GM12878 (cell line): Measurements from ENCODE around the gene MAP4K2. TPM values are rescaled to one million over a fixed set of nuclear protein-coding genes. Genes with fewer than 3 reads are reported as not detected.

Experiments used
- ATAC-seq: fragments of 200-7000 bp; cut with Tn5 transposase; 3 replicates; pipeline ENCODE4 v1.9.1; 2020; ENCODE audit warnings: mild to moderate bottlenecking, moderate library complexity
- BruUV-seq: library from RNA; stranded (reverse); fragments of 400-500 nt; replicated peaks from 2 replicates; lab custom pipeline; 2021; lab: Mats Ljungman, UMichigan
- CTCF ChIA-PET: fragments of 300-600 bp; sonication (Branson Sonifier 250); formaldehyde crosslinking; extraction: SDS; loops from one replicate; lab custom pipeline; 2021; ENCODE audit warnings: inconsistent platforms; lab: Yijun Ruan, JAX
- POLR2A ChIA-PET: fragments of 350-600 bp; formaldehyde crosslinking; extraction: SDS; loops from one replicate; lab custom pipeline; 2021; ENCODE audit warnings: inconsistent platforms; lab: Charles Lee
- RAD21 ChIA-PET: fragments of 300-600 bp; sonication (Branson Sonifier 250); formaldehyde crosslinking; loops from one replicate; lab custom pipeline; 2023; ENCODE audit warnings: antibody characterized with exemption; ENCODE audit not compliant: unreplicated experiment; lab: Charles Lee
- SMC1A ChIA-PET: fragments of 300-600 bp; sonication (Branson Sonifier 250); formaldehyde crosslinking; loops from one replicate; lab custom pipeline; 2023; ENCODE audit not compliant: unreplicated experiment, uncharacterized antibody; lab: Charles Lee
- DNase-seq: peaks from one replicate; pipeline ENCODE4 v3.0.0-alpha.2; 2011; ENCODE audit warnings: low read depth, low spot score
- FAIRE-seq: peaks from 3 replicates; lab custom pipeline; 2011; peaks lifted over from hg19 to GRCh38; lab: Jason Lieb, UNC
- H2AFZ ChIP-seq: 2 replicates; pipeline ENCODE4 v1.6.0; 2011; ENCODE audit warnings: low read depth, low read length, control low read depth; ENCODE audit not compliant: control insufficient read depth
- H3K27ac ChIP-seq: 2 replicates; pipeline ENCODE4 v1.5.1; 2011; ENCODE audit warnings: control low read depth; ENCODE audit not compliant: control insufficient read depth, insufficient read depth
- H3K27me3 ChIP-seq, 2 experiments: replicated peaks in 1 of 2; 2 replicates each; pipeline versions ENCODE4 v1.6.0 to v1.6.1; 2011; ENCODE audit warnings: low read length in 1 of 2; ENCODE audit not compliant: control insufficient read depth in 2 of 2, insufficient read depth in 2 of 2
- H3K36me3 ChIP-seq, 2 experiments: 2 replicates each; pipeline ENCODE4 v1.5.1; 2011; ENCODE audit warnings: low read length in 1 of 2; ENCODE audit not compliant: control insufficient read depth in 2 of 2, insufficient read depth in 2 of 2
- H3K4me1 ChIP-seq: 2 replicates; pipeline ENCODE4 v1.6.1; 2011; ENCODE audit warnings: mild to moderate bottlenecking, low read length, moderate library complexity, mixed read lengths; ENCODE audit not compliant: control insufficient read depth, insufficient read depth
- H3K4me2 ChIP-seq: 2 replicates; pipeline ENCODE4 v1.6.0; 2011; ENCODE audit warnings: control low read depth; ENCODE audit not compliant: control insufficient read depth, insufficient read depth
- H3K4me3 ChIP-seq: fragments of 200-600 bp; sonication (generic); 2 replicates; pipeline ENCODE4 v1.5.1; 2016
- H3K79me2 ChIP-seq: 2 replicates; pipeline ENCODE4 v1.6.0; 2011; ENCODE audit warnings: low read length; ENCODE audit not compliant: control insufficient read depth, insufficient read depth
- H3K9ac ChIP-seq: 2 replicates; pipeline ENCODE4 v1.8.0; 2011; ENCODE audit warnings: low read length, control low read depth, mixed read lengths; ENCODE audit not compliant: control insufficient read depth, insufficient read depth
- H3K9me3 ChIP-seq: replicated peaks from 3 replicates; pipeline ENCODE4 v1.5.1; 2011; ENCODE audit warnings: mild to moderate bottlenecking, low read length; ENCODE audit not compliant: control insufficient read depth, insufficient read depth
- H4K20me1 ChIP-seq: 2 replicates; pipeline ENCODE4 v1.6.0; 2011; ENCODE audit not compliant: control insufficient read depth, insufficient read depth
- BHLHE40 ChIP-seq, 2 experiments: fragments of 450-650 bp in 1 of 2; IDR thresholded peaks; 2 replicates each; pipeline ENCODE4 v1.6.1; 2011 to 2017; ENCODE audit warnings: low read depth in 2 of 2, borderline replicate concordance in 1 of 2, improper control_type of control experiment in 1 of 2, low read length in 1 of 2, mild to moderate bottlenecking in 1 of 2
- CUX1 ChIP-seq: IDR thresholded peaks from 2 replicates; pipeline ENCODE4 v1.6.1; 2012; ENCODE audit warnings: improper control_type of control experiment, low read depth, low read length; ENCODE audit not compliant: insufficient replicate concordance
- KDM1A ChIP-seq: fragments of 200-600 bp; sonication (generic); IDR thresholded peaks from 2 replicates; pipeline ENCODE4 v1.6.1; 2016; ENCODE audit warnings: borderline replicate concordance
- KLF5 ChIP-seq: fragments of 450-650 bp; IDR thresholded peaks from 2 replicates; pipeline ENCODE4 v1.6.1; 2014; ENCODE audit warnings: mild to moderate bottlenecking; ENCODE audit not compliant: partially characterized antibody
- MEF2B ChIP-seq: fragments of 450-650 bp; IDR thresholded peaks from 2 replicates; pipeline ENCODE4 v1.6.1; 2018; ENCODE audit warnings: mild to moderate bottlenecking, moderate library complexity; ENCODE audit not compliant: partially characterized antibody, poor library complexity, severe bottlenecking
- SP1 ChIP-seq: IDR thresholded peaks from one replicate; pipeline ENCODE4 v1.6.1; 2011; ENCODE audit warnings: low read depth, low read length
- TAF1 ChIP-seq: IDR thresholded peaks from 2 replicates; pipeline ENCODE4 v1.6.1; 2011; ENCODE audit warnings: mild to moderate bottlenecking, low read depth, low read length, borderline replicate concordance
- ZBTB11 ChIP-seq: fragments of 450-650 bp; formaldehyde crosslinking; IDR thresholded peaks from 2 replicates; pipeline ENCODE4 v1.5.0; 2022; ENCODE audit warnings: mild to moderate bottlenecking, missing genetic modification characterization
- ZNF217 ChIP-seq: fragments of 450-650 bp; IDR thresholded peaks from 2 replicates; pipeline ENCODE4 v1.6.1; 2017; ENCODE audit warnings: antibody characterized with exemption, mild to moderate bottlenecking
- WGBS: methylation state at CpG from one replicate; pipeline ENCODE4 v1.1.6; 2016; ENCODE audit warnings: low lambda C conversion rate; ENCODE audit not compliant: insufficient replicate concordance, insufficient coverage; ENCODE audit errors: missing lambda C conversion rate; 5-methylcytosine and 5-hydroxymethylcytosine counted together
- in situ Hi-C: fragments of 300-500 bp; cut with MboI; formaldehyde crosslinking; loops from 9 replicates; pipeline ENCODE4 v1.14.3; 2018; ENCODE audit warnings: mixed read lengths
- intact Hi-C: fragments of 100-400 bp; cut with micrococcal nuclease; formaldehyde crosslinking; loops from one replicate; pipeline ENCODE4 v1.14.2; 2022; ENCODE audit not compliant: unreplicated experiment
- polyA plus RNA-seq, 11 experiments: library from polyadenylated mRNA; depleted of rRNA in 4 of 11; unstranded in 6 of 11; stranded (reverse) in 5 of 11; fragments of >200 nt; fragmentation: Nextera tagmentation in 4 of 11; fragmentation: Illumina TruSeq in 1 of 11; extraction: Ambion mirVana in 4 of 11; extraction: Trizol in 1 of 11; gene quantifications; 1 replicate in 1 of 11; 2 replicates in 10 of 11; pipeline versions ENCODE4 v1.2.1 to v1.2.3, GENCODE V29; 2011 to 2016; ENCODE audit warnings: inconsistent platforms in 2 of 11, missing spikeins in 2 of 11, low read depth in 1 of 11
- total RNA-seq, 4 experiments: library from RNA; depleted of rRNA in 3 of 4; stranded (reverse); fragments of >200 nt in 3 of 4; fragmentation: Illumina TruSeq in 1 of 4; extraction: Trizol in 1 of 4; gene quantifications; 2 replicates each; pipeline versions ENCODE4 v1.2.1 to v1.2.3, GENCODE V29; 2013 to 2021
- TF ChIP-seq, protein P1 (sequence below), 3 experiments: IDR thresholded peaks in 2 of 3; conservative IDR thresholded peaks in 1 of 3; 2 replicates each; pipeline ENCODE4 v1.5.1; 2011; ENCODE audit warnings: low read depth in 3 of 3, low read length in 3 of 3, mild to moderate bottlenecking in 3 of 3, control low read depth in 2 of 3, moderate library complexity in 2 of 3, inconsistent platforms in 1 of 3, mixed read lengths in 1 of 3; ENCODE audit not compliant: control insufficient read depth in 2 of 3, insufficient read depth in 1 of 3; ENCODE audit errors: extremely low read depth in 1 of 3

The MAP4K2 gene
- total and polyA plus RNA-seq, 10 of the 15 experiments (the other 5 are each of a cell fraction or from before 2014, with no cell fraction given), result 0.98 to 78.1 (median 48.9) TPM

- BruUV-seq, result no TSS peak
- H4K20me1 ChIP-seq, result no peaks in the 10 kb centered on the region
- ChIA-PET CTCF (interaction anchor here (0.8 to 1.3 kb wide), 2 partner anchors 9 to 25 kb away, joined by 3 to 6 read pairs; no protein-coding TSS in a partner anchor), RAD21 (interaction anchor here (1.2 kb wide), 1 partner anchor 55 kb away, joined by 3 read pairs; no protein-coding TSS in a partner anchor), POLR2A (no interaction called here), SMC1A (interaction anchor here (1.7 kb wide), 1 partner anchor 17 kb away, joined by 5 read pairs; no protein-coding TSS in a partner anchor)
- no peak overlapping the region for H2AFZ ChIP-seq
- no peak overlapping the region for H3K27ac ChIP-seq
- in situ Hi-C loops, result no loop called here
- FAIRE-seq (no peak), ATAC-seq (no peak), DNase-seq (no peak)
- H3K4me1 ChIP-seq, result peaks cover 9% of the 10 kb centered on the region
- no peaks in the 10 kb centered on the region for H3K9me3 ChIP-seq
- no peak overlapping the region for H3K9ac ChIP-seq
- no peaks in the 10 kb centered on the region for H3K27me3 ChIP-seq
- intact Hi-C loops, result no loop called here
- no peak overlapping the region for H3K4me2 ChIP-seq
- no peak overlapping the region for H3K4me3 ChIP-seq
- H3K36me3 ChIP-seq, result peaks cover 2 to 8% of the 10 kb centered on the region in 2 experiments; a peak in 3 of 4 replicates
- H3K79me2 ChIP-seq, result no peaks in the 10 kb centered on the region
- 88% methylated on average over 18 of the region's 21 CpGs for WGBS
- TF ChIP-seq TAF1 (no peak), KLF5 (no peak), ZBTB11 (no peak), MEF2B (no peak), CUX1 (no peak), SP1 (no peak), BHLHE40 (IDR thresholded peaks at IDR 0.05; ENCODE audit: borderline replicate concordance in 1 of 2, low read depth in 2 of 2, low read length in 1 of 2) (no peak), KDM1A (no peak), ZNF217 (no peak)
- TF ChIP-seq, protein P1, sequence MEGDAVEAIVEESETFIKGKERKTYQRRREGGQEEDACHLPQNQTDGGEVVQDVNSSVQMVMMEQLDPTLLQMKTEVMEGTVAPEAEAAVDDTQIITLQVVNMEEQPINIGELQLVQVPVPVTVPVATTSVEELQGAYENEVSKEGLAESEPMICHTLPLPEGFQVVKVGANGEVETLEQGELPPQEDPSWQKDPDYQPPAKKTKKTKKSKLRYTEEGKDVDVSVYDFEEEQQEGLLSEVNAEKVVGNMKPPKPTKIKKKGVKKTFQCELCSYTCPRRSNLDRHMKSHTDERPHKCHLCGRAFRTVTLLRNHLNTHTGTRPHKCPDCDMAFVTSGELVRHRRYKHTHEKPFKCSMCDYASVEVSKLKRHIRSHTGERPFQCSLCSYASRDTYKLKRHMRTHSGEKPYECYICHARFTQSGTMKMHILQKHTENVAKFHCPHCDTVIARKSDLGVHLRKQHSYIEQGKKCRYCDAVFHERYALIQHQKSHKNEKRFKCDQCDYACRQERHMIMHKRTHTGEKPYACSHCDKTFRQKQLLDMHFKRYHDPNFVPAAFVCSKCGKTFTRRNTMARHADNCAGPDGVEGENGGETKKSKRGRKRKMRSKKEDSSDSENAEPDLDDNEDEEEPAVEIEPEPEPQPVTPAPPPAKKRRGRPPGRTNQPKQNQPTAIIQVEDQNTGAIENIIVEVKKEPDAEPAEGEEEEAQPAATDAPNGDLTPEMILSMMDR (IDR thresholded peaks at IDR 0.05 in 2 of 3, conservative IDR thresholded peaks at IDR 0.05 in 1 of 3; ENCODE audit: control insufficient read depth in 2 of 3, extremely low read depth in 1 of 3, insufficient read depth in 1 of 3, low read depth in 3 of 3, low read length in 3 of 3), result no peak
Observed at GRCh38 chr11:64759131-64759721, 43.8 kb downstream of the MAP4K2 start.
